ENCODE data around the gene TRIM50.
"Not testable (repeated sequence)": the region's sequence is repeated elsewhere in the genome, so short reads cannot be mapped to it uniquely, and the experiment has no call there.

Gene TRIM50

DNA sequence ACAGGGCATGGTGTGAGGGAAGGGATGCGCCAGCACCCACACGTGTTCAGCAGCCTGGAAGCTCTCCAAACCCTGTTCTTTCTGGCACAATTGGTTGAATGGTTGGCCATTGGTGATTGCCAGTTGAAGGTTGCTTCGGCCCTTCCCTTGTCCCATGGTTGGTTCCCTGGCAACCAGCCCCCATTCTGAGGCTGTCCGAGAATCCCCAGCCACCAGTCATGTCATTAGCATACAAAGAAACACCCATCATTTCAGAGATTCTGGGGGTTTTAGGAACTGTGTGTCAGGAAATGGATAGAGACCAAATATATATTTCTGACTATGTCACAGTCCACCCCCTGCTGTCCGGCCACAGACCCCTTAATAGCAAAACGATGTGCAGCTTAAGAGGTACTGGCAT lies 21.9 kb upstream of the TRIM50 start:
- no peak for DNase-seq

DNA sequence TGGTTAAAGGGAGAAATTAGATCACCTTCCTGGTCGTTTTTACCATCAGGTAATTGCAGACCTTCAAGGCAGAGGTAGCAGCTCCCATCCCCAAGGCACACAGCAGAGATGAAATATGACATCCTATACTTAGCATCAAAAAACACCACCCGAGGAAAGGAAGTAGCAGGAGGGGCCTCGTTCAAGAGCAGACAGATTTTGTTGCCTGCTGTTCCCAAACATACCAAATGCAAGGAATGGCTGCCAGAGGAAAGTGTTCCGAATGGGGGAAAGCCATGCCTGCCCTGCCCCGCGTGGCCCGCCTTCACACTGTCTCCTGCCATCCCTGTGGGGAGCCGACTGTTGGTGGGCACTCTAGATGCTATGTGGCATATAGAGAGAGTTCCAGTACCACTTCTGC lies 18.1 kb upstream of the TRIM50 start:
- no peak for DNase-seq

DNA sequence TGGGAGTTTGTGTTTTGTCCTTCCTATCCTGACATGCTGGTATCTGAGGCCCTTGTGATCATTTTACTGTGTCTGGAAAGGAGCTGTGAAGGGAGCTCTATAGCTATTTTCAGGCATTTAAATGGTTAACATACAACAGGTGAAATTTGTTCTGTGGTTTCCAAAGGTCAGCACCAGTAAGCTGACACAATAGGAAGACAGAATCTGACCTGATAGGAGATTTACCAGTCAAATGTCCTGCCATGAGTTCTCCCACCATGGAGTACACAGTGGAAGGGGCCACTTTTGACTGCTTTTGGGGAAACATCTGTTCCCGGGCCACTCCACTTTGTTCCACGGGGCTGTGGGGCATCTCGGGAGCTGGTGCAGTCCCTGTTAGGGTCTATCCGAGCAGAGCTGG lies 17.7 kb upstream of the TRIM50 start:
- DNase-seq: no peak

DNA sequence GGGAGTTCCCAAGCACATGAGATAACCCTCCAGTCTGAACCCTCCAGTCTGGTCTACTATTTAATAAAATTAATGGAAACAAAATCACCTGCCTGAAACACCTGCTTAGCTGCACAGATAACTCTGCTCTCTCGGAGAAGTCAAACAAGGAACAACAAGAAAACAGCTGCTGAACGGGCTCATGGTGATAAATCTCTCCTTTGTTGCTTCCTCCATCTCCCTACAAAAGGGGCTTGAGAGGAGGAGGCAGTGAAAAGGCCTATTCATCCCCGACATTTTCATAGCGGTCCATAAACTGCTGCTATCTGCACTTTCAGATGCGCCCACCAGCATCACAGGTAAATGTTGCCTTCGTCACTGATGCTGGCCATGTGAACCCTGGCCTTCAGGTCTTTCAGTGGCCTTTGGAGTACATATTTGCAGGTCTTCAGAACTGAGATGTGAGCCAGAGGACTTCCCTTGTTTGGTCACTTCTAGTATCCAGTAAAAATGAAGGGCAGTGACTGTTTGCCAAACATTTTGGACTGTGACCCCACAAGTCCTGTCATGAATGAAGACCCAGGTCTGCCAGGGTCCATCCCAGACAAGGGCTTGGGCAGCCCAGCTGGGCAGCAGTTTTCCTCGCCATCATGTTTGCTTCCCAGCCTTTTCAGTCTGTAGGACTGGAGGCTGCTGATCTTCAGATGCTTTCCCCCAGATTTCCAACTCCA lies 15.9 kb upstream of the TRIM50 start:
- DNase-seq: no peak

DNA sequence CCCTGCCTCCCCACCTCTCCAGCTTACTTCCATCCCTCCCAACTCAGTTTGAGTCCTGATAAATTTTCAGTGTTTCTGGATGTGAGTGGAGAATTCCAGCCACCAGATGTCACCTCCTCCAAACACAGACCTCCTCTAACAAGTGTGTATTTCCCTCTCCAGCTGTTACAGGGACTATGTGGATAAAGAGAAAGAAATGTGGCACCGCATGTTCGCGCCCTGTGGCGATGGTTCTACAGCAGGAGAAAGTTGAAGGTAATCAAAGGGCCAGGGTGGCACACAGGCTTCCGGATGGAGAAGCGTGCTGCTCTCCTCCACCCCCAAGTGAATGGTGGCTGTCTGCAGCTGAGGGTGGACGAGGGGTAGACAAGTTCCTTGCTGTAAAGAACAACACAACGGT lies 14.8 kb upstream of the TRIM50 start:
- DNase-seq: no peak

DNA sequence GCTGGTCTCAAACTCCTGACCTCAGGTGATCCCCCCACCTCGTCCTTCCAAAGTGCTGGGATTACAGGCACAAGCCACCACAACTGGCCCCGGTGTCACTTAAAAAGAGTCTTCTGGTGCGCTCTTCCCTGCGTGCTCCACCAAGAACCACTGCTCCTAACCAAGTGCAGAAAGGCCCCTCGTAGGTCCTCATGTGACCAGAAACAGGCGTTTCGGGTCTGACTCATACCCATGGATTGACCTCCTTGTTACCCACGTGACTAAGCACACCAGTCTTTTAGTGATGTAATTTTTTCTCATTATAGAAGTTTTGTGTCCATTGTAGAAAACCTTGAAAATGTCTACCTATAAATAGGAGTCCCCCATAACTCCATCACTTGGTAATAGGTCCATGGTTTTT lies 14.0 kb upstream of the TRIM50 start:
- no peak for DNase-seq

DNA sequence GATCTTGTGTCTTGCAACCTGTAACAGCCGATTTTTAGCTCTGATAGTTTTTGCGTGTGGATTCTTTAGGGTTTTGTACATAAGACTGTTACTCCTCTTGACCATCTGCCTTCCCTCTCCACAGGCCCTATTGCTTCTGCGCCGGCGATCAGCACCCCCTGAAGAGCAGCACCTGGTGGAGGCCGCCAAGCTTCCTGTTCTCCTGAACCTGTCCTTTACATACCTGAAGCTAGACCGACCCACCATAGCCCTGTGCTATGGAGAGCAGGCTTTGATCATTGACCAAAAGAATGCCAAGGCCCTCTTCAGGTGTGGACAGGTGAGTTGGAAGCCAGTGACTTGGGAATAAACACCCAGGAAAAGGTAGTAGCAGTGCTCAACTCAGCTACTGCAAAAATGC lies 12.6 kb upstream of the TRIM50 start:
- no peak for DNase-seq

DNA sequence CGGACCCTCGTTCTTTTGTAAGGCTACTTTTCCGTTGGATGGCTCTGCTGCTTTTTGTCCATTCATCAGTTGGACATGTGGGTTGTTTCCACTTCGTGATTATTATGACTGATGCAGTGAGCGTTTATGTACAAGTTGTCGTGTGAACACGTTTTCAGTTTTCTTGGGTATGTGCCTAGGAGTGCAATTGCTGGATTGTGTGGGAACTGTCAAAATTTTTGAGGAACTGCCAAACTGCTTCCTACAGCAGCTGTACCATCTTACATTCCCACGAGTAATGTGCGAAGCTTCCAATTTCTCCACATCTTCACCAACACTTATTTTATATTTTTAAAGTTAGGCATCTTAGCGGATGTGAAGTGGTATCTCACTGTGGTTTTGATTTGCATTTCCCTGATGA lies 10.4 kb upstream of the TRIM50 start:
- DNase-seq: no peak

DNA sequence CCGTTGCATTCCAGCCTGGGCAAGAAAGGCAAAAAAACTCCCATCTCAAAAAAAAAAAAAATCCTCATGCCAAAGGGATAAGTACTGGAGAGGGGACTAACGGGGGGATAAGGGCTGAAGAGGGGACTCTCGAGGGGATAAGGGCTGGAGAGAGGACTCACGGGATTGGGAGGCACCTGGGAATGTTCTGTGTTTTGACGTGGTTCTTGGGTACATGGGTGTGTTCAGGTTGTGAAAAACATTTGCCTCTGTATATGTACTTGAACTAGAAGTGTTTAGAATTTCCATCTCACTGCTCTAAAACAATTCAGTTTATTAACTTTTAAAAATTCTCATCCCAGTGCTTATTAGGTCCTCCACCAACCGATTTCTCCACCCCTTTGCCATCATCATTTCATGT lies 4.6 kb upstream of the TRIM50 start:
- no peak for DNase-seq

DNA sequence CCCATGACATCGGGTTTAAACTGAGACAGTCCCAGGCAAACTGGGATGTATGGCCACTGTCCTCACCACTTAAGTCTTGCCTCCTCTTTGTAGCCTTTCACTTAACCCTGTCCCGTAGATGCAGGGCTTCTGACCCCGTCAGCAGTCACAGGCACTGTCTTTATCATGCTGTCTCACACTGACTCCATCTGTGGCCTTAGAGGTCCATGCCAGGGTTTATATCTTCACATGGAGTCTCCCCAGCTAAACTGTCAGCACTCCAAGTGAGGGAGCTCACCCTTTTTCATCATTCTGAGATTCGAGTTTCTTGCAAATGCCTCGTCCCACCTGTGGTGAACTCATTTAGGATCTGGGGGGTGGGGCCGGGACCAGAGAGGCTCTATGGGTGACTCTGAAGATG lies 2.9 kb upstream of the TRIM50 start:
- no peak for DNase-seq

DNA sequence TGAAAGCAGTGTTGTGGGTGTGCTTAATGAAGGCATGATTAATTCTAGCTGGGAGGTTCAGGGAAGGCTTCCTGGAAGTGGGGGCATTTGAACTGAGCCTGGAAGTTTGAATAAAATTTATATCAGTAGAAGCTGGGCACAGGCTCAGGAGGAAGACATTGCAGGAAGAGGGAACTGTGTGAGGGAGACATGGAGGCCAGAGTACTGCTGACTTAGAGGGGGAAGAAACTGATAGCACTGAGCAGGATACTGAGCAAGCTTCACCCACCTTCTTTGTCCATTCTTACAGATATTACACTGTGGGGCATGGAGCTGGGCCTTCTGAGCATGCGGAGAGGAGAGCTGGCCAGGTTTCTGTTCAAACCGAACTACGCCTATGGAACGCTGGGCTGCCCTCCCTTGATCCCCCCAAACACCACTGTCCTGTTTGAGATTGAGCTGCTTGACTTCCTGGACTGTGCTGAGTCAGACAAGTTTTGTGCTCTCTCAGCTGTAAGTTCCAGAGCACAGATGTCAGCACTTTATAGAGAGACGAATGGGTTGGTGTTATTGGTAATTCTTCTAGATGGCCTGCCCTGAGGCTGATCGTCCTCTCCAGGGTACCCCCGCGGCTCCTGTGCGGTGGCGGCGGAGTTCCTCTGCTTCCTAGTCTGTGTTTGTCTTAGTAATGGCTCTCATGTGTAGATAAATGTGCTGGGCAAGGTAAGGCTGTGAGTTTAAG lies 2.1 kb upstream of the TRIM50 start:
- no peak for DNase-seq

DNA sequence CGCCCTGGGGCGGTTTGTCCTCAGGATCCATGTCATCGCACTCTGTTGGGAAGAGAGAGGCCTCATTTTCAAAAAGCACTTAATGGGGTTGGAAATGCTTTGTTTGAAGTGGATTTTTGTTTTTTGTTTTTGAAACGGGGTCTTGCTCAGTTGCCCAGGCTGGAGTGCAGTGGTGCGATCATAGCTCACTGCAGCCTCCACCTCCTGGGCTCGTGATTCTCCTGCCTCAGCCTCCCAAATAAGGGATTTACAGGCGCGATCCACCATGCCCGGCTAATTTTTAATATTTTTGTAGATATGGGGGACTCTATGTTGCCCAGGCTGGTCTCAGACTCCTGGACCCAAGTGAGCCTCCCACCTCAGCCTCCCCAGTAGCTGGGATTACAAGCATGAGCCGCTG lies 814 bp upstream of the TRIM50 start:
- no peak for DNase-seq

DNA sequence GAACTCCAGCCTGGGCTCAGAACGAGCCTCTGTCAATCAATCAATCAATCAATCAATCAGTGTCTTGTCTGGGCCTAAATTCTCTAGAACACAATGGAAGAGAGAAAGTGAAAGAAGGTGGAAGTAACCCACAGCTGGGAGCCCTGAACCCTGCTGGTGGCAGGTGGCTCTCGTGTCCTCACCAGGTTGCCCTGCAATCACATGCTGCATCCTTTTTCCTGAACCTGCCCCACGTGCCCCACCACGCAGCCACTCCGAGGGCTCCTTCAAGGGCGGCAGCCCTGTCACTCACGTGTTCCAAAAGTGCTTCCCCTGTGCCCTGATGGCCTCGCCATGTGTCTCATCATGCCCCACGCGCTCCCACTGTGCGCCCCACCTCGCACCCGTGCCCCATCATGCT lies 433 bp downstream of the TRIM50 start:
- not testable (repeated sequence) for DNase-seq

DNA sequence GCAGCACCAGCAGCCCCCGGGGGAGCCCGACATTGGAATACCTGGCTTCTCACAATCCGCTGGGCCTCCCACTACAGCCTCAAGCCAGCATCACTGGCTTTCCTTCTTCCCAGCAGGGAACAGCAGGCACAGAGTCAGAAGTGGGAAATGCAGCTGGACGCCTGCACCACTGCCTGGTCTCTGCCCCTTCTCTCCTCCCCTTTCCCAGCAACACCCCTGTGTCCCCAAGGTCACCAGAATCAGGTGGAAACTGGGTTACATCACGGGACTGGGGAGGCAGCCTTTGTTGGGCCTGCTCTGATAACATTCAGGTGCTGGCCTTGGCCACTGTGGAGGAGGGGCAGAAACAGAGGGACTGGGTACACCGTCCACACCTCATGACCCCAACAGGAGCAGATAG lies 2.5 kb downstream of the TRIM50 start:
- not testable (repeated sequence) for DNase-seq

DNA sequence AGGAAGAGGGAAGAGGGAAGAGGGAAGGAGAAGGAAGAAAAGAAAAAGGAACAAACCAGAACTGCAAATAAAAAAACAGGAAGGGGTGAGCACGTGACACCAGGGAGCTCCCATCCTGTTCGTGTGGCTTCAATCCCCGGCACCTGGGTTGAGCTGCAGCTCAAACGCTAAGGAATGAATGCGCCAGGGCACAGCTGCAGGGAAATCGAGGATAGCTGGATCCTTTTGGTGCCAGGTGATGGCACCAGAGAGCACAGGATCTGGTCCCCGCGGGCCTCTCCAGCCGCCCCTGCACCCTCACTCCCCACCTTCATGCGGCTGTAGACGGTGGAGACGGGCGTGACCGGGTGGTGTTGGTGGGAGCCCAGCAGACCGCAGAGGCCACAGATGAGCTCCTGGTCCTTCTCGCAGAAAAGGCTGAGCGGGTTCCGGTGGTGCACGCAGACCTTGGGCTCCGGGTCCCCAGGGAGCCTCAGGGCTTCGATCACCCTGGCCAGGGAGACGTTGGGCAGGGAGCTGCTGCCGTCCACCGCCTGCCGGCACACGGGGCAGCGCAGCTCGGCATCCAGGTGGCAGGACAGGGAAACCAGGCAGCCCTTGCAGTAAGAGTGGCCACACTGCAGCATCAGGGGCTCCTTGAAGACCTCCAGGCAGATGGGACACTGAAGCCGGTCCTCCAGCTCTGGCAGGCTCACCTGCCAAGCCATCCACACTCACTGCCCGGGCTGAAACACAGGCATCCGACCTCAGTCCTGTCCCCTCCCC lies 3.6 kb downstream of the TRIM50 start:
- DNase-seq: peak; percentile 62

DNA sequence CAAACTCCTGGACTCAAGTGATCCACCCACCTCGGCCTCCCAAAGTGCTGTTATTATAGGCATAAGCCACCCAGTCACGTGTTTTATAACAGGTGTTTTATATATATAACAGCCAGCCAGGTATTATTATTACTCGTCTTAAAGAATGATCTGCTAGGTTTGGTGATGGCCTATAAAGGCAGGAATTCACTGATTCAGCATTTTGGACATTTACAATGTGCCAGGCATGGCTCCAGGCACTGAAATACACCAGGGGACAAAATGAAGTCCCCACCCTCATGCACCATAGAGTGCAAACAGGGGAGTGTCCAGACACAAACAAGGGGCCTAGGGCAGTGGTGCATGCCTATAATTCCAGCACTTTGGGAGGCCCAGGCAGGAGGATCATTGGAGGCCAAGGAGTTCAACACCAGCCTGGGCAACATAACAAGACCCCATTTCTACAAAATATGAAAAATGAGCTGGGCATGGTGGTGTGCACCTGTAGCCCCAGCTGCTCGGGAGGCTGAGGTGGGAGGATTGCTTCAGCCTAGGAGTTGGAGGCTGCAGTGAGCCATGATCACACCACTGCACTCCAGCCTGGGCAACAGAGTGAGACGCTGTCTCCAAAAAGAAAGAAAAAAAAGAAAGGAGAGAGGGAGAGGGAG lies 4.3 kb downstream of the TRIM50 start:
- DNase-seq: not testable (repeated sequence)

DNA sequence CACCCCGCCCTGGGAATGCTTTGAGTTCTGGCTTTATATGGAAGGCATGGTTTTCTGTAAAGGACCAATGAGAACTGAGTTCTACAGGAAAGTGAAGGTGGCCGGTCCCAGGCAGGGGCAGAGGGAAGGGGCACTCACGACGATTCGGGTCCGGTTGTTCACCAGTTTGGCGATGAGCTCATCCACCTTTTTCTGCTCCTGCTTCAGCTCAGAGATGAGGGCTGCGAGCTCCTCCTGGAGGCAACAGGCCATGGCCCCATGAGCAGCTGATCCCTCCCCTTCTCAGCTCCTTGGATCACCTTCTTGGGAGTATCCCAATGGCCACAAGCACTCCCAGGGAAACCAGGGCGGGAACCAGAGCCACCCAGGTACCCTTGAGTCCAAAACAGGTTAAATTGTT lies 7.9 kb downstream of the TRIM50 start:
- not testable (repeated sequence) for DNase-seq

DNA sequence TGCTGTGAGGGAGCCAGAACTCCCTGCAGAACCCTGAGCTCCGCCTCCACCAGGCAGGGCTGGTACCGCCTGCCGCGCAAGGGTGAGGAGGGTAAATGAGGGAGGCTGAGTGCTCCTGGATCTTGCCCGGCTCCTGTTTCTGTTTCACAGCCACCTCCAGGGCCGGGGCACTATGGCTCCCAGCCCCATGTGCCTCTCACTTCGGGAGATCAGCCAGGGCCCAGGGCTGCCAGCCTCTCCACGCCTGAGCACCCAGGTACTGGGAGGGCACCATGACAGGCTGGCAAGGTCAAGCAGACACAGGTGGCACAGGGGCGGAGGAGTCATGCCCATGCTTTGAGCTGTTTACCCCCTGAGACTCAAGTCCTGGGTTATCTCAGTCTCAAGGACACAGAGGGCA lies 8.3 kb downstream of the TRIM50 start:
- not testable (repeated sequence) for DNase-seq

DNA sequence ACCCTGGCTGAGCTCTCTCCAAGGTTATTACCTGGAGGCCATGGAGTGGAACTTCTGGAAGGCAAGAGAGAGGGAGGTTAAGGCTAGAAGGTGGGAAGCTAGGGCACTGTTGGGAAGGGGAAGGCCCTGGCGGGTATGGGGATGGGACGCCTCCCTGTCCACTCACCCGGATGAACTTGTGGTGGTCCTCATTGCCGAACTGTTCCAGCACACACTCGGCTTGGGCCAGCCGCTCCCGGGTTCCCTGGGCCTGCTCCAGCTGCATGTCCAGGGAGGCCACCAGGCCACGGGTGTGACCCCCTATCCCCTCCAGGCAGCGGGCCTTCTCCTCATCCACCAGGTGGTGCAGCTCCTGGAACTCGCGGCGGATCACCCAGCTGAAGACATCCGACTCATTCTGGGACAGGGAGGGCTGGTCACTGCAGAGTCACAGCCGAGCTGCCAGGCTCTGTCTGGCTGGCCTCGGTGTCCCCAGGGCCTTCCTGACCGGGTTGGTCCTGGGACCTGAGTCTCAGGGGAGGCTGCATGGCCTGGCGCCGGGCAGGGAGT lies 9.2 kb downstream of the TRIM50 start:
- not testable (repeated sequence) for DNase-seq

DNA sequence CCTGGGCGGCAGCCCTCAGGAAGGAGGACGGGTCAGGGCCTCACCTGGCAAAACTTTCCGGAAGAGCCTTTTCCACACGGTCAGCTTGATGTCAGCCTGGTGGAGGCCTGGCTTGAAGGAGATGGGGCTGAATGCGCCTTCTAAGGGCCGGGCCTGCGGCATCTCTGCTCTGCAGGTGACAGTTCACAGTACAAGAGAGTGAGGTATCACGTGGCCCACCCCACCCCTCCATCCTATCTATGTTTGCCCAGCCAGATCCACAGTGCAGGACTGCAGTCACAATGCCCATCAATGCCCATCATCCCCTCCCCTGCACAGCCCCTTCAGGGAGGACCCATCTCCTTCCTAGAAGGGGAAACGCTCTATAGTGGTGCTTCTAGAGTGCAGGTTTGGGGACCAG lies 11.4 kb downstream of the TRIM50 start:
- no peak for DNase-seq

DNA sequence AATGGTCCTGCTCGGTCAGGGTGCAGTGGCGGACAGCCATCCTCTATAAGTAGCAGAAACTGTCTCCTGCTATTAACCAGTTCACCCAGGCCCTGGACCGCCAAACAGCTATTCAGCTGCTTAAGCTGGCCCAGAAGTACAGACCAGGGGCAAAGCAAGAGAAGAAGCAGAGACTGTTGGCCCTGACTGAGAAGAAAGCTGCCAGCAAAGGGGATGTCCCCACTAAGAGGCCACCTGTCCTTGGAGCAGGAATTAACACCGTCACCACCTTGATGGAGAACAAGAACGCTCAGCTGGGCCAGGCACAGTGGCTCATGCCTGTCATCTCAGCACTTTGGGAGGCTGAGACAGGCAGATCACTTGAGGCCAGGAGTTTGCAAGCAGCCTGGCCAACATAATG lies 13.6 kb downstream of the TRIM50 start:
- no peak for DNase-seq

DNA sequence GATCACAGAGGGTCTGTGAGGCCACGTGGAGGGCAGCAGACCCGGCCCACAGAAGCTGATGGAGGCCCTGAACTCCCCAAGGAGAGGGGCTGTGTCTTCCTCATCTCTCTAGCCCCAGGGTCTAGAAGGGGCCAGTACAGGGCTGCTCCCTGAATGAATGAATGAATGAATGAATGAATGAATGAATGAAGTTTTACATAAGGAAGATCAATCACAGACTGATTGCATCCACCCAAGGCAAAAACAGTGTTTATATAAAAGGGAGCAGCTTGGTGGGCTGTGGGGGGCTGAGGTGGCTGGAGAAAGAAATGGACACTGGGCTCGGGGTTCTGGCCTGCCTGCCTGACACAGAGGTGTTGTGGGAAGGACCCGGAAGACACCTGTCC lies 14.4 kb downstream of the TRIM50 start:
- DNase-seq: no peak

DNA sequence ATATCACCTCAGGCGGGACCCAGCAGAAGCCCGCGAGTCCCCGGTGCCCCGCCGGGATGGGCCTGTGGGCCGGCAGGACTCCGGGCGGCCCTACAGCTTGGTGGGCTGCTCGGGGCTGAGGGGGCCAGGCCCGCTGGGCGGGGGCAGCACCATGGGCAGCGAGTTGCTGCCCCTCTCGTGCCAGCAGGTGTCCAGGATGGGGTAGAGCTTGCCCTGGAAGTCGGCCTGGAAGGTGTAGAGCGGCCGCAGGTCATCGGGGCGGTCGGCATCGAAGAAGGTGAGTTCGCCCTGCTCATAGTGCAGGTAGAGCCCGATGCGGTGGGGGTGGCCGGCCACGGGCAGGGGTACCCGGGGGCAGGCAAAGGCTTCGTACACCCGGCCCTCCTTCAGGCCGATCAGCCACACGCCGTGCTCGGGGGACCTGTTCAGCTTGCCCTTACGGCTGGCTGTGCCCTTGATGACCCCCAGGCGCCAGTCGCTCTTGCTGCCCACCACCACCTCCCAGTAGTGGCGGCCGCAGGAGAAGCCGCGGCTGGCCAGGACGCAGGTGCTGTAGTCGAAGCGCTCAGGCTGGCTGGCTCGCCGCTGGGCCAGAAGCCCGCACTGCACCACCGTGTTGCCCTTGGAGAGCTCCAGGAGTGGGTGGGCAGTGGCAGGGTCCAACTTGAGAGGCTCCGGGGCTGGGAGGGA lies 14.9 kb downstream of the TRIM50 start:
- no peak for DNase-seq

Data from activated naive CD4-positive, alpha-beta T cell treated with anti-CD3 and anti-CD28 coated beads, Interleukin-2, amount 50 U/mL, for 16 hours (primary cell).